SK-N-SH treated with all-trans-retinoic acid at 6 μM for 48 hours (cell line): ENCODE results near the gene LAG3.
"Not testable (repeated sequence)": the region's sequence is repeated elsewhere in the genome, so short reads cannot be mapped to it uniquely, and the experiment has no call there.

ENCODE experiments used
- ATAC-seq: fragments of 200-7000 bp; cut with Tn5 transposase; 3 replicates; pipeline ENCODE4 v1.9.1; 2020; ENCODE audit warnings: mild to moderate bottlenecking, moderate library complexity
- ARNTL ChIP-seq: fragments of 450-650 bp; formaldehyde crosslinking; IDR thresholded peaks from 2 replicates; pipeline ENCODE4 v1.5.0; 2020; ENCODE audit warnings: low read depth, mild to moderate bottlenecking, moderate library complexity, borderline replicate concordance
- CREB5 ChIP-seq: fragments of 250-450 bp; sonication (Bioruptor Pico); IDR thresholded peaks from 2 replicates; pipeline ENCODE4 v1.5.1; 2020; ENCODE audit warnings: low read depth, mild to moderate bottlenecking, moderate library complexity
- CSDC2 ChIP-seq: fragments of 250-450 bp; sonication (Bioruptor Pico); IDR thresholded peaks from 2 replicates; pipeline ENCODE4 v1.5.0; 2020; ENCODE audit warnings: mild to moderate bottlenecking, moderate library complexity
- CSRNP3 ChIP-seq: fragments of 250-450 bp; sonication (Bioruptor Pico); IDR thresholded peaks from 2 replicates; pipeline ENCODE4 v1.5.1; 2021; ENCODE audit warnings: mild to moderate bottlenecking, moderate library complexity
- GLIS3 ChIP-seq: fragments of 250-450 bp; sonication (Bioruptor Pico); IDR thresholded peaks from 2 replicates; pipeline ENCODE4 v1.5.0; 2020; ENCODE audit warnings: mild to moderate bottlenecking, moderate library complexity
- ISL1 ChIP-seq: fragments of 250-450 bp; sonication (Bioruptor Pico); IDR thresholded peaks from 2 replicates; pipeline ENCODE4 v2.1.2; 2022; ENCODE audit warnings: mild to moderate bottlenecking, moderate library complexity
- OSR1 ChIP-seq: fragments of 250-450 bp; sonication (Bioruptor Pico); IDR thresholded peaks from 2 replicates; pipeline ENCODE4 v1.8.0; 2022; ENCODE audit warnings: moderate library complexity, mild to moderate bottlenecking, inconsistent platforms
- PATZ1 ChIP-seq: fragments of 250-450 bp; sonication (Bioruptor Pico); IDR thresholded peaks from 2 replicates; pipeline ENCODE4 v1.8.0; 2020; ENCODE audit warnings: mild to moderate bottlenecking, moderate library complexity, borderline replicate concordance
- PPARA ChIP-seq: fragments of 250-450 bp; sonication (Bioruptor Pico); IDR thresholded peaks from 2 replicates; pipeline ENCODE4 v1.5.0; 2020; ENCODE audit warnings: mild to moderate bottlenecking, borderline replicate concordance
- RARB ChIP-seq: fragments of 250-450 bp; sonication (Bioruptor Pico); IDR thresholded peaks from 2 replicates; pipeline ENCODE4 v1.8.0; 2021; ENCODE audit warnings: mild to moderate bottlenecking, moderate library complexity
- SNAI2 ChIP-seq: fragments of 250-450 bp; sonication (Bioruptor Pico); IDR thresholded peaks from 2 replicates; pipeline ENCODE4 v1.5.0; 2020; ENCODE audit warnings: mild to moderate bottlenecking, moderate library complexity
- TCF4 ChIP-seq: fragments of 250-450 bp; sonication (Bioruptor Pico); IDR thresholded peaks from 2 replicates; pipeline ENCODE4 v1.8.0; 2021; ENCODE audit warnings: mild to moderate bottlenecking, moderate library complexity, borderline replicate concordance
- TSHZ2 ChIP-seq: fragments of 250-450 bp; sonication (Bioruptor Pico); IDR thresholded peaks from 2 replicates; pipeline ENCODE4 v1.5.0; 2020; ENCODE audit warnings: mild to moderate bottlenecking, moderate library complexity
- ZC3H10 ChIP-seq: fragments of 250-450 bp; sonication (Bioruptor Pico); IDR thresholded peaks from 2 replicates; pipeline ENCODE4 v1.5.1; 2021; ENCODE audit warnings: mild to moderate bottlenecking, moderate library complexity
- ZFP3 ChIP-seq: fragments of 250-450 bp; sonication (Bioruptor Pico); IDR thresholded peaks from 2 replicates; pipeline ENCODE4 v1.5.0; 2020; ENCODE audit warnings: mild to moderate bottlenecking, moderate library complexity
- ZFP30 ChIP-seq: fragments of 450-650 bp; formaldehyde crosslinking; IDR thresholded peaks from 2 replicates; pipeline ENCODE4 v1.5.0; 2022; ENCODE audit warnings: mild to moderate bottlenecking, moderate library complexity

Gene LAG3

GRCh38 chr12:6730169-6730568 lies 42.2 kb upstream of the LAG3 start:
- TF ChIP-seq ISL1 (CRISPR knock-in tag) (no peak), ZC3H10 (no peak), PATZ1 (CRISPR knock-in tag) (no peak), TCF4 (no peak), TSHZ2 (CRISPR knock-in tag) (no peak)
- no peak for ATAC-seq

- peak; percentile 9; the same call in 1 of the 3 replicates for ATAC-seq
- TF ChIP-seq CSRNP3 (CRISPR knock-in tag) (no peak), ISL1 (CRISPR knock-in tag) (no peak), TSHZ2 (CRISPR knock-in tag) (no peak)
Measured at GRCh38 chr12:6734506-6735387, 37.6 kb upstream of the LAG3 start.

GRCh38 chr12:6735448-6736191 lies 36.7 kb upstream of the LAG3 start:
- TF ChIP-seq ZFP3 (CRISPR knock-in tag) (no peak), SNAI2 (CRISPR knock-in tag) (no peak), CREB5 (CRISPR knock-in tag) (no peak), RARB (no peak), ZFP30 (CRISPR knock-in tag) (no peak), GLIS3 (no peak), OSR1 (CRISPR knock-in tag) (no peak), ARNTL (CRISPR knock-in tag) (no peak), CSDC2 (CRISPR knock-in tag) (no peak)
- ATAC-seq: peak; percentile 98

- no peak for ATAC-seq
- no peak for TF ChIP-seq SNAI2 (CRISPR knock-in tag)
- TF ChIP-seq RARB: no peak
- TF ChIP-seq GLIS3: no peak
- no peak for TF ChIP-seq PPARA (CRISPR knock-in tag)
- TF ChIP-seq, all 23 proteins: peak for 0
Measured at GRCh38 chr12:6736754-6737153, 35.6 kb upstream of the LAG3 start.

GRCh38 chr12:6742080-6742479 lies 30.2 kb upstream of the LAG3 start:
- ATAC-seq: not testable (repeated sequence)
